ENCODE results near the gene RASL11A. TPM values are rescaled to one million over a fixed set of nuclear protein-coding genes. Genes with fewer than 3 reads are reported as not detected.

The RASL11A gene
- total and polyA plus RNA-seq, 2 of the 8 experiments (the other 6 are each of a cell fraction or from before 2014, with no cell fraction given): 2.9 to 6.8 TPM

- TF ChIP-seq SUZ12 (IDR thresholded peaks at IDR 0.05; ENCODE audit: low read length) (no peak), SP2 (IDR thresholded peaks at IDR 0.05; ENCODE audit: low read length) (no peak), EZH2 (IDR thresholded peaks at IDR 0.05; ENCODE audit: low read depth, low read length, severe bottlenecking) (no peak)
These were observed 19.8 kb upstream of the RASL11A start (continued) for GRCh38 chr13:27250833-27251165.

All from H1 (cell line).